Stimulated activated CD8-positive, alpha-beta memory T cell treated with anti-CD3 and anti-CD28 coated beads, Interleukin-12 subunit alpha, Interleukin-12 subunit beta, amount 100 ng/mL, for 24 hours (primary cell): ENCODE results near the gene NLGN3.

Source experiments
- DNase-seq: peaks from one replicate; pipeline ENCODE4 v3.0.0-alpha.2; 2020; ENCODE audit errors: extremely low read depth

Gene NLGN3

GRCh38 chrX:71144651-71145050 is at the start of gene NLGN3:
Gene NLGN3, plus strand, starts transcription at chrX:71144841. Its CDS starts 2,909 bp downstream, at chrX:71147750.
- DNase-seq, result no peak

DNA sequence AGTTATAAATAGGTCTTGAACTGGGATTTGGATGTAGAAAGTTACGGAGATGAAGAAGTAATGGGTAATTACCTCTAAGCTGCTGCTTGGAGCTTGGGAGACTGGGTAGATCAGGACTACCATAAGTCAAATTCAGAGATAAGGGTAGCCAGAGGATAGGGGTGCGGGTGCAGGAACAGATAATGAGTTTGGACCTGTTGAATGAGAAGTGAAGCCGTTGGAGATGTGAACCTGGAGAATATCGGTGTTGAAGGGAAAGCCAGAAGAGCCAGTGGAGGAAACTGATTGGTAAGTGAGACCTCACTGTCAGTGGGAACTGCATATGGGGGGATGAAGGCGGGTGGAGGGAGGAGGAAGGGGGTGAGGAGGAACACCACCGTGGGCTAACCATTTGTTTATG is 49.6 kb upstream of the NLGN3 start:
- DNase-seq, result no peak

- DNase-seq, result peak; percentile 75
Observed at GRCh38 chrX:71095555-71095980, 49.1 kb upstream of the NLGN3 start, which contains the start of gene FOXO4. Gene FOXO4, plus strand, starts transcription at chrX:71095851. Its CDS starts 678 bp downstream, at chrX:71096529.

- no peak for DNase-seq
Observed at GRCh38 chrX:71095981-71096759, 48.5 kb upstream of the NLGN3 start.

- no peak for DNase-seq
Observed at GRCh38 chrX:71096760-71097032, 47.9 kb upstream of the NLGN3 start.

GRCh38 chrX:71098302-71098701 is 46.3 kb upstream of the NLGN3 start:
- DNase-seq, result peak; percentile 47

DNA sequence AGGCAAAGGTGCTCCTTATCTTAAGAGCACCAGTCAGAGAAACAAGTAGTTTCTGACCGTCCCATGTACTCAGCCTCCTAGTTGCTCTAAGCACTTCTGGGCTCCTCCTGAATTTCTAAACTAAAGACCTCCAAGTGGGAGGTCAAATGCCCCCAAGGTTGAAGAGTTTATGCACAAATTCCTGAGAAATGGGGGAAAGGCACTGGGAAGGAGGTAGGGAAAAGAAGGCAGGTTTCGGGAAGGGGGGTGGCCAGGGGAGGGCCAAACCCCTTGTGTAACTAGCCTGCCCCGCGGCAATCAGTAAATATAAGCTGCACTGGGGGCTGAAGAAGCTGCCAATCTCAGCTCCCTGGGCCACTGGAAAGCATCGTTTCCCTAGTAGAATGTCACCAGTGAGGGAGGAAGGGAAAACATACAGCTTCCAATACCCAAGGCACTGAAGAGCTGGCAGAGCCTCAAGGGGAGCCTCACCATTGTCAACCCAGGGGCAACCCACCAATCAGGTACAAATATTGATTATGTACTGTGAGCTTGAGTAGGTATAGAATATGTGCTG is 45.6 kb upstream of the NLGN3 start:
- DNase-seq, result no peak

GRCh38 chrX:71099736-71100135 is 44.9 kb upstream of the NLGN3 start:
- no peak for DNase-seq

DNA sequence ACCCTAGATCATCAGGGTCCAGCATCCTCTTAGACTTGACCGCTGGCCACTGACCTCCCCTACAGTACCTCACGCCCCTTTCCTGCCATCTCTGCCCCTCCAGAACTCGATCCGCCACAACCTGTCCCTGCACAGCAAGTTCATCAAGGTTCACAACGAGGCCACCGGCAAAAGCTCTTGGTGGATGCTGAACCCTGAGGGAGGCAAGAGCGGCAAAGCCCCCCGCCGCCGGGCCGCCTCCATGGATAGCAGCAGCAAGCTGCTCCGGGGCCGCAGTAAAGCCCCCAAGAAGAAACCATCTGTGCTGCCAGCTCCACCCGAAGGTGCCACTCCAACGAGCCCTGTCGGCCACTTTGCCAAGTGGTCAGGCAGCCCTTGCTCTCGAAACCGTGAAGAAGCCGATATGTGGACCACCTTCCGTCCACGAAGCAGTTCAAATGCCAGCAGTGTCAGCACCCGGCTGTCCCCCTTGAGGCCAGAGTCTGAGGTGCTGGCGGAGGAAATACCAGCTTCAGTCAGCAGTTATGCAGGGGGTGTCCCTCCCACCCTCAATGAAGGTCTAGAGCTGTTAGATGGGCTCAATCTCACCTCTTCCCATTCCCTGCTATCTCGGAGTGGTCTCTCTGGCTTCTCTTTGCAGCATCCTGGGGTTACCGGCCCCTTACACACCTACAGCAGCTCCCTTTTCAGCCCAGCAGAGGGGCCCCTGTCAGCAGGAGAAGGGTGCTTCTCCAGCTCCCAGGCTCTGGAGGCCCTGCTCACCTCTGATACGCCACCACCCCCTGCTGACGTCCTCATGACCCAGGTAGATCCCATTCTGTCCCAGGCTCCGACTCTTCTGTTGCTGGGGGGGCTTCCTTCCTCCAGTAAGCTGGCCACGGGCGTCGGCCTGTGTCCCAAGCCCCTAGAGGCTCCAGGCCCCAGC is 43.8 kb upstream of the NLGN3 start:
- DNase-seq, result no peak

DNA sequence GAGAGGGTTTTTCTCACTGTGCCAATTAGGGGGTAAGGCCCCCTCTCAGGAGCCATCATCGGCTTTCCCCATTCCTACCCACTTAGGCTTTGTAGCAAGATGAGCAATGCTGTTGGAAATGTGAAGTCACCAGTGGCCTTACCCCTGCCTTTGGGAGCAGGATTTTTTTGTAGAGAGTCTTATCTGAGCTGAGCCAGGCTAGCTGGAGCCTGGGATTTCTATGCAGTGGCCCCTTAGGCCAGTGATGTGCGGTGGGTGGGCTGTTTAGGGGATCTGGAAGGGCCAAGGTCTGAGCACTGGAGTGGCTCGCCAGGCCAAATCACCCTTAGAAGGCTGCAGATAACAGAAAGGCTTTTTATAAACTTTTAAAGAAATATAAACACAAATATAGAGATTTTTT is 42.3 kb upstream of the NLGN3 start:
- no peak for DNase-seq

DNA sequence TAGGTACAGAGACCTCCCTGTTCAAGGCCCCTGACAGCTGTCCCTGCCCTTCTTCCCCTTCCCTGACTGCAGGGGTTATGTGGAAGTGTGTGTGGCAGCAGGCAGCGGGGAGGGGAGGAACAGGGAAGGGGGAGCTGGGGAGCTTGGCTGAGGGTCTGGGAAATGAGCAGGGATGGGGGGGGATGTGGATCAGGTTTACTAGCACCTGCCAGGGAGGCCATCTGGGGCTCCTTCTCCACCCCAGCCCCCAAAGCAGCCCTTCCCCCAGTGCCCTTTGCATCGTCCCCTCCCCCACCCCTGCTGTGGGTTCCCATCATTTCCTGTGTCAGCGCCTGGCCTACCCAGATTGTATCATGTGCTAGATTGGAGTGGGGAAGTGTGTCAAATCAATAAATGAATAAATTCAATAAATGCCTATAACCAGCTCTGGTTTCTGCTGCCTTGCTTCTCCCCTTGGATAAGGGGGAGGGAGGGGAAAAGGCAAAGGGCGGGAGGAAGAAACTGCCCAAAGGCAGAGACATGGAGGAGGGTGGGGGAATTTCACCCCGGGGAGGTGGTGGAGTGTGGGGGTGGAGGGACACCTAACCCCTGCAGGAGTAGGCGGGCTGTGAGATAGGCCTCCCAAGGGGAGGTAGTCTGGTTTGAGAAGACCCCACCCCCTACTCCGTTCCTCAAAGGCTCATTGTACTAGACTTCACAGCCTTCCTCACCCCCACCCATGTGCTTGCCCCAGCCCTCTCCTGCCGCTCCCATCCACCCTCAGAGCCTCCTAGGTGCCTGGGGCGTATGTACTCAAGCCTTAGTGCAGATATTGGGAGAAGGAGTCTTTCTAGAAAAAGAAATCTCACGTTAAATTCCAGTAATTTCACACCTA is 41.3 kb upstream of the NLGN3 start:
- DNase-seq, result no peak

- DNase-seq, result no peak
Observed at GRCh38 chrX:71105628-71106027, 39.0 kb upstream of the NLGN3 start.

DNA sequence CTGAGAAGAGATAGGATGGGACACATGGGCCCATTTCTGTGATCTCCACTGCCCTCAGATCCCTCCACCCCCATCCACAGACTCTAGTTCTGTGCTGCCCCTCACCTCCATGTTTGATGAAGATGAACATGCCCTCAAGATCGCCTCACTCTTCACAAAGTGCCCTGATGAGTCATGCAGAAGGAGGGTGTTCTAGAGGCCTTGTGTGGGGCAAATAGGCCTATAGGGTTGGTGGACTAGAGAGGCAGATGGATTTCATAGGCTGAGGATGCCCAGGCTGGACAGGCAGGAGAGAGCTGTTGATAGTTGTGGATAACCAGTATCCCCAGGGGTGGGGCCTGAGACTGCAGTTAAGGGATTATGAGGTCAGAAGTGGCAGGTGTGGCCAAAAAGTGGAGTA is 38.2 kb upstream of the NLGN3 start, which contains the start of gene CXorf65:
Gene CXorf65 (minus strand): TSS at position 314 of the 400 bp plus-strand sequence. CDS start 184 bp downstream, at position 130.
- DNase-seq, result no peak

- DNase-seq, result no peak
Observed at GRCh38 chrX:71107245-71107644, 37.4 kb upstream of the NLGN3 start.

DNA sequence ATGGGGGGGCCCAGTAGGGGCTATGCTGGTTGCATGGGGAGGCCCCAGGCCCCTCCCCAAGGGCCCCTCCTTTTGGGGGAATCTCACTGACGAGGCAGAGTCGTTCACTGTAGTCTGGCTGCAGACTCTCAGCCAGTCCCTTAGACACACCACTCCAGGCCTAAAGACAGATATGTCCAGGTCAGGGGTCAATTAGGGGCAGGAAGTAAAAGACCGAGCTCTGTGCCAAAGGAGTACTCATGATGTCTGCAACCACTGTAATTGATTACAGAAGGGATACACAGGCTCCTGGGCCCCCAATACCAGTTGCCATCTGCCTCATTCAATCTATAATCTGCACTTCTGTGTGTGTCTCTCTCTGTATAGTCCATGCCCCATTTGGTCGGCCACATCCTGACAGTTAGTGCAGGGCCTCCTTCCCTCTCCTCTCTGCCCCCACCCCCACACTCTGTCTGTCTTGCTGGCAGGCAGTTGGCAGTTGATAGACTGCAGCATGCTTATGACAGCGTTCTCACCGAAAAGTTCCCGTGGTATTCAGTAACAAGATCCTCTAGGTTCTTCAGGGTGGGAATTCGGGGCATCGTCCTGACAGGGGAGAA is 36.8 kb upstream of the NLGN3 start:
- no peak for DNase-seq

GRCh38 chrX:71109051-71109450 is 35.6 kb upstream of the NLGN3 start:
- no peak for DNase-seq

- no peak for DNase-seq
Observed at GRCh38 chrX:71111141-71111843, 33.3 kb upstream of the NLGN3 start, which contains the start of gene IL2RG. Gene IL2RG, minus strand, starts transcription at chrX:71111577. Its CDS starts 38 bp downstream, at chrX:71111539.

DNA sequence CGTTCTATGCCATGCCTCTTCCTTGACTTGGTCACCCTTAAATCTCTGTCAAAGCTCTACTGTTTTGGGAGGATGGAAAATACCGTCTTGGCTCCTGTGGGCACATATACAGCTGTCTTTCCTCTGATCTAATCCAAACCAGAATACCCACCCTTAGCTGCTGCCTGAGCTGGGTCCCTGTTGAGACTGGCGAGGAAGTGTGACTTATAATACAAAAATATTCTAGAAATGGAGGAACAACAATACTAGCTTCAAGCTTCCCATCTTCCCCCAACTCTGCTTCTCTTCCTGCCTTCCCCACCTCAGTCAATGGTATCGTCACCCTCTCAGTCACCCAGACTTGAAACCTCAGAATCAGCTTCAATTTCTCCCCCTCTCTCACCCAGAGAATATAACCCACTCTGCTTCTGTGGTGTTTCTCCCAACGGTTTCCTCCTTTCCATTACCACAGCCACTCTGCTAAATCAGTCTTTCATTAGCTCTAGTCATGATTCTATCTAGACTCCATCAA is 32.7 kb upstream of the NLGN3 start:
- no peak for DNase-seq

DNA sequence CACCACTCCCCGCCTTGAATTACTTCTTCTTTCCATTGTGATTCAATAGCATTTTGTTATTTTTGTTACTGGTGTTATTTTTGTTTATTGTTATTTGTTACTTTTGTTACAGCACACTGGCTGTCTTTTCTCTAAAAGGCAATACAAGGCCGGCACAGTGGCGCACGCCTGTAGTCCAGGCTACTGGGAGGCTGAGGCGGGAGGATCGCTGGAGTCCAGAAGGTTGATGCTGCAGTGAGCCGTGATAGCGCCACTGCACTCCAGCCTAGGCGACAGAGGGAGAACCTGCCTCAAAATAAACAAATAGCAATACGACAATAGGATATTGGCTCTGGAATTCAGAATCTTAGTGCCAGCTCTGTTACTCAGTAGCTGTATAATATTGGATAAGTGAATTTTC is 27.3 kb upstream of the NLGN3 start:
- no peak for DNase-seq
